HUDEP-2 (cell line): ENCODE results near the gene TMBIM1.
"Not testable (repeated sequence)": the region's sequence is repeated elsewhere in the genome, so short reads cannot be mapped to it uniquely, and the experiment has no call there.

Experiments
- DNase-seq, 76 experiments: peaks; one replicate each; lab custom pipeline; 2025; ENCODE audit not compliant: unreplicated experiment in 76 of 76; lab: John Stamatoyannopoulos, UW

Gene TMBIM1

DNA sequence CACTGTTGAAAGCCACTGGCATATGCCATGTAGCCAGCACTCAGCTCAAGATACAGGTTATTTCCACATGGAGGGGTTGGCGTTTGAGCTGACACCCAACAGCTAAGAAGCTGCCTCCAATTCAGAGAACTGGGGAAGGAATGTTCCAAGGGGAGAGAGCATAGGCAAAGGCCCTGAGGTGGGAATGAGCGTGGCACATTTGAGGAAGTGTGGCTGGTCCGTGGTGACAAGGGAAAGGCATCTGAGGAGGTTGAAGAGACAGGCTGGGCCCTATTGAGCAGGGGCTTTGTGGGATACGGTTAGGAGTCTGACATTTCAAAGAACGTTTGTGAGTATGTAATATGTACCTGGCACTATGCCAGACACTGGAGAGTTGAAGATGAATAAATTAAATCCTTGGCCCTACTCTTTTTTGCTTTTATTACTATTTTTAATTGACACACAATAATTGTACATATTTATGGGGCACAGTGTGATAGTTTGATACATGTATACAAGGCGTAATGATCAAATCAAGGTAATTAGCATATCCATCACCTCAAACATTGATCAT is 27.6 kb upstream of the TMBIM1 start:
- no peak for DNase-seq

GRCh38 chr2:218318241-218318640 is 25.9 kb upstream of the TMBIM1 start:
- DNase-seq, result no peak

DNA sequence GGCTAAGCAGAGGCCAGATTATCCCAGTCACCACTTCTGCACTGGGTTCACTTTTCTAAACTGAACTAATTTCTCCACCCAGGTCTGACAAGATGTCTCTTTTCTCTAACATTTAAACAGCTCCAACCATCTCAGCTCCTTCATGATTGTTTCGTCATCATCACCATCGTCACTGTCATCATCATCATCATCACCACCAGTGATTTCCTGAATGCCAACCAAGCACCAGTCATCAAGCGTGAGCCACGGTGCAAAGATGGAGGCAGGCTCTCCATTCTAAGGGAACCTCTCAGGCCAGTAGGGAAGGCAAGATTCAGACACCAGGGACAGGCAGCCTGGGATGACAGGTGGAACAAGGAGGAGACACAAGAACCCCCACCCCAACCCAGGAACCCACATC is 25.5 kb upstream of the TMBIM1 start:
- DNase-seq, result no peak

DNA sequence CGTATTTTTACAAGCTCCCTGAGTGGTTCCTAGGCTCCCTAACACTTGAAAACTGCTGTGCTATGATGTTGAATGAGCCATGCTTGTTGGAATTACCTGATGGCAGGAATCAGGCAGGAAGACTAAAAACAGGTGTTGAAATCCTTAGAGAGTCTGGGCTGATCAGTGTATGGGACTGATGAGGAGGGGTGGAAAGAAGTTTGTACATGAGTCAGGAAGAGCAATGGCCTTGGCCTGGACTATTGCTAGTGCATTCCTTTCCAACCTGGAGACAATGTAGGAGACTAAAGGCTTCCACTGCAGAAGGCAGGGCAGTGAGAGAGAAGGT is 25.0 kb upstream of the TMBIM1 start:
- DNase-seq, result no peak

DNA sequence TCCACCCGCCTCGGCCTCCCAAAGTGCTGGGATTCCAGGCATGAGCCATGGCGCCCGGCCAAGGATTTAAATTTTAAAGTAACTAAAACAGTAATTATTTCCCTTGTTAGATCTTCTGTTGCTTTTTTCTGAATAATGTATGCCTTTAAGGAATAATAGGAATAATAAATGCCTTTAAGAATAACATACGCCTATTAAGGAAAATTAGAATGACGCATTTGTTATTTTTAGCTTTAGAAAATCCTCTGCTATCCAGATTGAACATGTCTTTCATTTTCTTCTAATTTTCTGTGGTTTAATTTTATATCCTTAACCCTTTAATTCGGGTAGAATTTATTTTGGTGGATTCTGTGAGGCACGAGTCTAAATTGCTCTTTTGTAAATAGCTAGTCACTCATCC is 23.1 kb upstream of the TMBIM1 start:
- DNase-seq, result no peak

- not testable (repeated sequence) for DNase-seq
Measured at GRCh38 chr2:218314764-218315163, 22.5 kb upstream of the TMBIM1 start.

DNA sequence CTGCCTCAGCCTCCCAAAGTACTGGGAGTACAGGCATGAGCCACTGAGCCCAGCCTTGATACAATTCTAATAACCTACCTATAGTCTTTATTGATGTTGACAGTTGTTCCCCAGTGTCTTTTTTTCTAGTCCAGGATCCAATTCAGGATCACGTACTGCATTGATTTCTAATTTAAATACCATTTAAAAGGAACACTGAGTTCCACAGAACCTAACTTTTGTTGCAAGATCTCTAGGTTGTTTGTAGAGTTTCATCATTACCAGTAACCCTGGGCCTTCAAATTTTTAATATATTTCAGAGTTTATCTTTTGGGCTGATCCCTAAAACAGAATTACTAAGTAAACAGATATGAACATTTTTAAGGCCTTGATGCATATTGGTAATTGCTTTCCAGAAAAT is 21.1 kb upstream of the TMBIM1 start:
- DNase-seq, result no peak

DNA sequence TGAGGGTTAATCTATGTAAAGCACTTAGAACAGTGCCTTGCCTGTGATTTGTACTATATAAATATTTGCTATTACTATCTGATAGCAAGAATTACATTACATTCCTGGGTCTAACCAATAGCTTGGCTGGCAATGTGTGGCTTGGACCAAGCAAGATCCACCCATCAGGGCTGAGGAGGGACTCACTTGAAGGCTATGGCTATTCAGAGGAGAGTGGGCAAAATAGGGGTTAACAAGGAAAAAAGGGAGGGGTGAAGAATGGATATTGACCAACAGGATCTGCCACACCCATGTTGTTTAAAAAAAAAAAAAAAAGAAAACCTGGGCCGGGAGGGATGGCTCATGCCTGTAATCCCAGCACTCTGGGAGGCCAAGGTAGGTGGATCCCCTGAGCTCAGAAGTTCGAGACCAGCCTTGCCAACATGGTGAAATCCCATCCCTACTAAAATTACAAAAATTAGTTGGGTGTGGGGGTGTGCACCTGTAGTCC is 20.0 kb upstream of the TMBIM1 start:
- DNase-seq, result no peak

DNA sequence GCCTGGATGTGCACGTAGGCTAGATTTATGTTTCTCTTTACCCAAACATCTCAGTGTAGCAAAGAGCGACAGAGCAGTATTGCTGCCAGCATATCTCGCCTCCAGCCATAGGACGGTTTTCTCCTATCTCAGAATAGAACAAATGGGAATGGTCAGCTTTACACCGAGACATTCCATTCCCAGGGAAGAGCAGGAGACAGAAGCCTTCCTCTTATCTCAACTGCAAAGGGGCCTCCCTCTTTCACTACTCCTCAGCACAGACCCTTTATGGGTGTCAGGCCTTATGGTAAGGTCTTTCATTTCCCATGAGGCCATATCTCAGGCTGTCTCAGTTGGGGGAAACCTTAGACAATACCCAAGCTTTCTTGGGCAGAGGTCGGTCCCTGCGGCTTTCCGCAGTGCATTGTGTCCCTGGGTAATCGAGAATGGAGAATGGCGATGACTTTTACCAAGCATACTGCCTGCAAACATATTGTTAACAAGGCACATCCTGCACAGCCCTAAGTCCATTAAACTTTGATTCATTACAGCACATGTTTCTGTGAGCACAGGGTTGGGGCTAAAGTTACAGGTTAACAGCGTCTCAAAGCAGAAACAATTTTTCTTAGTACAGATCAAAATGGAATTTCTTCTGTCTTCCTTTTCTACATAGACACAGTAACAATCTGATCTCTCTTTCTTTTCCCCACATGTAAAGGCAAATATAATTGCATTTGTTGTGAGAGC is 19.4 kb upstream of the TMBIM1 start:
- DNase-seq, result not testable (repeated sequence)

DNA sequence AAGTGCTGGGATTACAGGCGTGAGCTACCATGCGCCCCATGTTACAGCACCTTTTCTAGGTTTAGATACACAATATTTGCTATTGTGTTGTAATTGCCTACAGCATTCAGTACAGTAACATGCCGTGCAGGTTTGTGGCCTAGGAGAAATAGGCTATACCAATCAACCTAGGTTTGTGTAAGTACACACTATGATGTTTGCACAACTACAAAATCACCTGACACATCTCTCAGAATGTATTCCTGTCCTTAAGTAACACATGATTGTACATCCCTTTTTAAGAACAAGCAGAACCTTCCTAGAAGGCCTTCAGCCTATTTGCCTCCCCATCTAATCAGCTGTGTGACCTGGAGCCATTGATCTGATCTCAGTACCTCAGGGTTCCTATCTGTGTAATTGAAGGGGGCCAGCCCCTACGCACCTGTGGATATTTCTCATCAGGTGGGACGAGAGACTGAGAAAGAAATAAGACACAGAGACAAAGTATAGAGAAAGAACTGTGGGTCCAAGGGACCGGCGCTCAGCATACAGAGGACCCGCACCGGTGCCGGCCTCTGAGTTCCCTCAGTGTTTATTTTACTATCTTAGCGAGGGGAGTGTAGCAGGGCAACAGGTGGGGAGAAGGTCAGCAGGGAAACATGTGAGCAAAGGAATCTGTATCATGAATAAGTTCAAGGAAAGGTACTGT is 18.7 kb upstream of the TMBIM1 start:
- DNase-seq, result no peak

GRCh38 chr2:218307415-218308090 is 15.2 kb upstream of the TMBIM1 start:
- peak in 2 of 76 experiments; percentile 12 to 24 for DNase-seq

DNA sequence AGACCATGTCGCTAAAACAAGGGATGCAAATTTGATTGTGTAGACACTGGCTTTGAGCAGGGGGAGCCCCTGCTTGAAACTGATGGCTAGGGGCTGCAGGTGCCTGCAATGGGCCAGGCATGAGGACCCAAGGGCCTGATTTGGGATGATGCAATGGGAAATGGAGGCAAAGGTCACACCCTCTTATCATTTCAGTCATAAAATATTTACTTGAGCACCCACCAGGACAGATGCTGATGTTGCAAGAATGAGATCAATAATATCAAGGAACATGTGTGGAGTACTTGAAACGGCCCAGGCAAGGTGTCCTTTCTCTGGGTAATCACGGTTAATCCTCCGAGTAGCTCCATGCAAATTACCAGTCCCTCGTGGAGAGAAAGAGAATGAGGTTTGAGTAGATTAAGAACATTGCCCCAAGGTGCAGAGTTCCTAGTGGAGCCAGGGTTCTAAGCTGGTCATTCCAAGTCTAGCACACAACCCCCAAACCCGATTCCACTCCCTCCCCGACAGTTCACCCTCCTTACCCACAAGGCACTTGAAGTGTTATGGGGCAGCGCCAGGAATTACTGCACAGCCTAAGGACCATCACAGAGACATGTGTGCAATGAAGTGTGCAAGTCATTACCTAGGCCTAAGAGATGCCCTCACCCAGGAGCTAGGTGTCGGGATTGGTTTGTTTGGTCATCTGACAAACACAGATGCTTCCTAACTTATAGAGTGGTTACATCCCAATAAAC is 14.0 kb upstream of the TMBIM1 start:
- DNase-seq, result no peak

DNA sequence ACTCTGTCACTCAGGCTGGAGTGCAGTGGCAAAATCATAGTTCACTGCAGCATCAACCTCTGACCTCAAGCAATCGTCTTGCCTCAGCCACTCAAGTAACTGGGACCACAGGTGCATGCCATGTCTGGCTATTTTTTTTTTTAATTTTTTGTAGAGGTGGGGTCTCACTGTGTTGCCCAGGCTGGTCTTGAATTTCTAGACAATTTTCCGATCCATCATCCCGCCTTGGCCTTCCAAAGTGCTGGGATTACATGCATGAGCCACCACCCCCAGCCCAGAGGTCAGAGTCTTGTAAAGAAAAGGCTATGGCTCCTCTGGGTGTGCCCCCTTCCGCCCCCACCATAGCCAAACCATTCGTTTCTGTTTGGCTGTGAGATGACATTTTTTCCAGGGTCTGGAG is 13.1 kb upstream of the TMBIM1 start:
- no peak for DNase-seq

GRCh38 chr2:218301176-218301819 is 9.0 kb upstream of the TMBIM1 start:
- peak in 73 of 76 experiments; percentile 26 to 92 (median 77) for DNase-seq

- DNase-seq, result no peak
Measured at GRCh38 chr2:218300141-218300540, 7.8 kb upstream of the TMBIM1 start.

GRCh38 chr2:218298314-218298875 is 6.1 kb upstream of the TMBIM1 start:
- no peak for DNase-seq

DNA sequence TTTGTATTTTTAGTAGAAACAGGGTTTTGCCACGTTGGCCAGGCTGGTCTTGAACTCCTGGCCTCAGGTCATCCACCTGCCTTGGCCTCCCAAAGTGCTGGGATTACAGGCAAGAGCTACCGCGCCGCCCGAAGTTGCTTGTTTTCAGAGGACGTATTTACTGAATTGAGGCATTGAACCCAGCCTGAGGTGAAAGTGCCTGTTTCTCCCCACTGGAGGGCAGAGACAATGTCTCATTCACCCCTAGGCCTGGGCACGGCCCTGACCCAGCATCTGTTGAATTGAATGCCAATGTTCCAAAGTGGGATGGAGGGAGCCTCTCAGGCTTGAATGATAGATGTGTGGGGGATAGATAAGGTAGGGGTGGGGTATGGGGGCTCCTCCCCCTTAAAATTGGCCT is 4.5 kb upstream of the TMBIM1 start:
- DNase-seq, result peak in 16 of 76 experiments; percentile 3 to 40 (median 23)

DNA sequence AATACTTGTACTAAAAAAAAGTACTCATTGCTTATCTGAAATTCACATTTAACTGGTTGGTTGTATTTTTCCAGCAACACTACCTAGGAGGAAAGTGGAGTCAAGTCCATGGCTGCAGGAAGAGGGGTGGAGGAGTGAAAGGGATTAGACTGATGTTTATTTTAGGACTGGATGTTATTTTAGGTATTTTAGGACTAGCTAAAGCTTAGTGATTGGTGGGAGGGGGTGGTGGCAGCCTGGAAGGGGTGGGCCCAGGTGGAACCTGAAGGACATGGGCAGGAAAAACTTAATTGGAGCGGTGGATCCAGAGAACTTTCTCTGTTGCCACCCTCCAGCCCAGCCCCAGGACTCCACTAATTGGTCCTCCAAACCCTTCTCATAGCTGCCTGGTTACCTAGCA is 3.9 kb upstream of the TMBIM1 start:
- DNase-seq, result no peak

DNA sequence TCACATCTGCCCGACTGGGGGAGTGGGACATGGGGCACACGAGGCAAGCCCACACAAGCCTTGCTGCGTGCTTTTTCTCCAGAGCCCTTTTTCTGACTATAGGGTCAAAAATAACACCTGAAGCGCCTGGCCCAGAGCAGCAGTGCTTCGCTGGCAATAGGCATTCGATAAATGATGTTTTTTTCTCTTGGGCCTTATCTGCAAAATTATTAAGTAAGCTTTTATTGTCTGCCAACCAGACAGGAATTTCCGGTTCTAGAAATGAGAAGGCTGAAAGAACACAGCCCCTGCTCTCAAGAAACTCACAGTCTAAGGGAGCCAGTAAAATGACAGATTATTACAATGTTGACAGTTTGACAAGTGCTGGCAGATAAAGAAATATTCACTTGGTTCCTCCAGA is 2.7 kb upstream of the TMBIM1 start:
- DNase-seq, result no peak

DNA sequence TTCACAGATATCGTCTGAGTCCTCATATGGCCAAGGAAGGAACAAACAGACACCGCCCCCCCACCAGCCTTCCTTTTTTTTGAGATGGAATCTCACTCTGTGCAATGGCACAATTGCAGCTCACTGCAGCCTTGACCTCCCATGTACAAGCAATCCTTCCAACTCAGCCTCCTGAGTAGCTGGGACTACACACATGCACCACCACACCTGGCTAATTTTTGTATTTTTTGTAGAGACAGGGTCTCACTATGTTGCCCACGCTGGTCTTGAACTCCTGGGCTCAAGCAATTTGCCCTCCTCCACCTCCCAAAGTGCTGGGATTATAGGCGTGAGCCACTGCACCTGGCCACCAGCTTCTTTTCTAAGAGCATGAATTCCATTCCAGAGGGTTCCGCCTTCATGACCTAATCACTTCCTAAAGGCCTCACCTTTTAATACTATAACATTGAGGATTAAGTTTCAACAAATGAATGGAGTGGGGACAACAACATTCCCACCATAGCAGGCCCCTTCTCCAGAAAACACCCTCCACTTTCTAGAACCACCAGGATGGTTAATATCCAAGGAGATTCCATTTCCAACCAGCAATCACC is 2.2 kb upstream of the TMBIM1 start:
- no peak for DNase-seq
